ENCODE results near the gene PIM1. TPM values are rescaled to one million over a fixed set of nuclear protein-coding genes. Genes with fewer than 3 reads are reported as not detected.

Gene PIM1
- total and polyA plus RNA-seq, 9 of the 15 experiments (the other 6 are each of a cell fraction or from before 2014, with no cell fraction given): 19.0 to 789 (median 212) TPM

- TF ChIP-seq ZBTB40 (IDR thresholded peaks at IDR 0.05) (peak; percentile 52; the same call in 1 of the 2 replicates), ZBTB40 (CRISPR knock-in tag; IDR thresholded peaks at IDR 0.05) (no peak), ERF (CRISPR knock-in tag; IDR thresholded peaks at IDR 0.05) (0 out of 2 replicates have a peak, but pooled peaks have one; percentile 54), E2F6 (IDR thresholded peaks at IDR 0.05; ENCODE audit: borderline replicate concordance in 1 of 2, extremely low read depth in 1 of 2, insufficient read depth in 1 of 2, insufficient read length in 1 of 2, low read depth in 1 of 2, low read length in 1 of 2, poor library complexity in 1 of 2, severe bottlenecking in 1 of 2) (peak in 1 of 2 experiments; percentile 7), RB1 (IDR thresholded peaks at IDR 0.05; ENCODE audit: low read depth) (peak; percentile 86), SMARCA4 (IDR thresholded peaks at IDR 0.05) (peak; percentile 55), PREB (CRISPR knock-in tag; IDR thresholded peaks at IDR 0.05) (no peak), HNRNPUL1 (IDR thresholded peaks at IDR 0.05; ENCODE audit: low read length) (no peak), XRCC5 (IDR thresholded peaks at IDR 0.05; ENCODE audit: low read depth, low read length) (peak; percentile 92), CEBPB (tag; IDR thresholded peaks at IDR 0.05) (peak; percentile 82), RAD21 (CRISPR knock-in tag; conservative IDR thresholded peaks at IDR 0.05 in 1 of 2, IDR thresholded peaks at IDR 0.05 in 1 of 2) (peak; percentile 91 to 98), MYBL2 (IDR thresholded peaks at IDR 0.05; ENCODE audit: low read depth) (peak; percentile 82; the same call in 1 of the 2 replicates), MYBL2 (CRISPR knock-in tag; IDR thresholded peaks at IDR 0.05; ENCODE audit: borderline replicate concordance) (no peak), SRF (CRISPR knock-in tag; IDR thresholded peaks at IDR 0.05) (peak in 1 of 2 experiments; percentile 20; a peak in 1 of 4 replicates), ZNF766 (CRISPR knock-in tag; conservative IDR thresholded peaks at IDR 0.05) (0 out of 2 replicates have a peak, but pooled peaks have one; percentile 41)
Measured at GRCh38 chr6:37171970-37172812, 2.2 kb downstream of the PIM1 start (continued).
